ENCODE results near the gene LIMCH1. TPM values are rescaled to one million over a fixed set of nuclear protein-coding genes. Genes with fewer than 3 reads are reported as not detected.

Gene LIMCH1
- total and polyA plus RNA-seq, 2 of the 8 experiments (the other 6 are each of a cell fraction or from before 2014, with no cell fraction given), result 2.7 to 3.0 TPM

GRCh38 chr4:41572956-41573355 is 35.0 kb downstream of the LIMCH1 start:
- H3K27me3 ChIP-seq (replicated peaks in 1 of 4; ENCODE audit: control insufficient read depth in 3 of 4, extremely low read depth in 1 of 4, insufficient read depth in 3 of 4, low read length in 3 of 4), result no peaks in the 10 kb centered on the region
- H3K23ac ChIP-seq (ENCODE audit: insufficient read length), result no peak overlapping the region
- H4K8ac ChIP-seq (ENCODE audit: extremely low read depth, insufficient read depth, low read length), result no peak overlapping the region
- H2BK15ac ChIP-seq (ENCODE audit: low read length), result no peak overlapping the region
- H3K14ac ChIP-seq (ENCODE audit: insufficient read length), result no peak overlapping the region
- H2BK120ac ChIP-seq (replicated peaks; ENCODE audit: low read depth, low read length), result no peak overlapping the region
- H3K4ac ChIP-seq (replicated peaks; ENCODE audit: insufficient read length, low read depth, low read length), result no peak overlapping the region
- no peaks in the 10 kb centered on the region for H3K79me2 ChIP-seq (ENCODE audit: control insufficient read depth in 1 of 2, insufficient read depth in 2 of 2, low read length in 2 of 2)
- no peak overlapping the region for H2BK5ac ChIP-seq (ENCODE audit: low read depth, low read length)
- FAIRE-seq (no peak), DNase-seq (ENCODE audit: low read depth in 1 of 2, low spot score in 2 of 2) (no peak)
- H2BK20ac ChIP-seq (ENCODE audit: low read length), result no peak overlapping the region
- no peaks in the 10 kb centered on the region for H4K20me1 ChIP-seq (replicated peaks in 1 of 2; ENCODE audit: control insufficient read depth in 1 of 2, insufficient read depth in 2 of 2, low read length in 2 of 2)
- no peak overlapping the region for H4K91ac ChIP-seq (replicated peaks; ENCODE audit: insufficient read length, low read length)
- no peak overlapping the region for H3K27ac ChIP-seq (ENCODE audit: low read depth, low read length)
- H4K5ac ChIP-seq (ENCODE audit: insufficient read length, low read depth, low read length), result no peak overlapping the region
- H2BK12ac ChIP-seq (ENCODE audit: low read depth, low read length), result no peak overlapping the region
- no peaks in the 10 kb centered on the region for H3K23me2 ChIP-seq (ENCODE audit: low read depth, low read length)
- ChIA-PET POLR2A (ENCODE audit: partially characterized antibody) (no interaction called here), CTCF (ENCODE audit: partially characterized antibody) (interaction anchor here (0.7 to 1.5 kb wide), 2 partner anchors 9 to 28 kb away, joined by 3 read pairs; no protein-coding TSS in a partner anchor)
- H3K4me1 ChIP-seq (replicated peaks in 1 of 4; ENCODE audit: control insufficient read depth in 3 of 4, insufficient read depth in 4 of 4, low read length in 3 of 4), result no peaks in the 10 kb centered on the region
- H2AFZ ChIP-seq (ENCODE audit: low read length), result no peak overlapping the region
- no peak overlapping the region for H3K56ac ChIP-seq (replicated peaks; ENCODE audit: insufficient read length, low read depth, low read length)
- no peaks in the 10 kb centered on the region; a peak in 1 of 4 replicates for H3K9me3 ChIP-seq (ENCODE audit: insufficient read depth in 2 of 2, low read depth in 1 of 2, low read length in 1 of 2)
- WGBS, 2 experiments (ENCODE audit: extremely low coverage in 1 of 2, insufficient coverage in 1 of 2, insufficient read length in 1 of 2, insufficient replicate concordance in 2 of 2, low coverage in 1 of 2, low lambda C conversion rate in 2 of 2, missing lambda C conversion rate in 1 of 2), result 91% methylated on average over 2 of the region's 2 CpGs; no CpG with 5 or more reads in 1 of the 2 experiments
- no peak overlapping the region for H3K9ac ChIP-seq (replicated peaks in 1 of 4; ENCODE audit: extremely low read depth in 1 of 4, low read depth in 3 of 4, low read length in 3 of 4)
- no peak overlapping the region for H3K18ac ChIP-seq (ENCODE audit: extremely low read depth, low read length)
- H2AK5ac ChIP-seq (ENCODE audit: low read depth, low read length), result no peak overlapping the region
- no peak overlapping the region for H3K4me3 ChIP-seq (ENCODE audit: extremely low read depth in 1 of 4, insufficient read depth in 2 of 4, low read depth in 3 of 4, low read length in 4 of 4)
- no peaks in the 10 kb centered on the region for H3K36me3 ChIP-seq (ENCODE audit: control insufficient read depth in 2 of 4, insufficient read depth in 4 of 4, low read length in 3 of 4)
- H3K4me2 ChIP-seq (ENCODE audit: insufficient read depth in 1 of 2, low read depth in 2 of 2, low read length in 2 of 2), result no peak overlapping the region
- no peaks in the 10 kb centered on the region for H3K79me1 ChIP-seq (ENCODE audit: low read depth, low read length)
- TF ChIP-seq NANOG (IDR thresholded peaks at IDR 0.05; ENCODE audit: insufficient read depth, low read depth, low read length, poor library complexity, severe bottlenecking), result no peak
- no peak for TF ChIP-seq CBX8 (IDR thresholded peaks at IDR 0.05; ENCODE audit: borderline replicate concordance, low read depth, low read length)
- TF ChIP-seq, protein P1, sequence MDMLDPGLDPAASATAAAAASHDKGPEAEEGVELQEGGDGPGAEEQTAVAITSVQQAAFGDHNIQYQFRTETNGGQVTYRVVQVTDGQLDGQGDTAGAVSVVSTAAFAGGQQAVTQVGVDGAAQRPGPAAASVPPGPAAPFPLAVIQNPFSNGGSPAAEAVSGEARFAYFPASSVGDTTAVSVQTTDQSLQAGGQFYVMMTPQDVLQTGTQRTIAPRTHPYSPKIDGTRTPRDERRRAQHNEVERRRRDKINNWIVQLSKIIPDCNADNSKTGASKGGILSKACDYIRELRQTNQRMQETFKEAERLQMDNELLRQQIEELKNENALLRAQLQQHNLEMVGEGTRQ (IDR thresholded peaks at IDR 0.05; ENCODE audit: low read length), result no peak
- TF ChIP-seq POU5F1 (IDR thresholded peaks at IDR 0.05; ENCODE audit: low read depth, low read length), result no peak
- no peak for TF ChIP-seq SP2 (IDR thresholded peaks at IDR 0.05; ENCODE audit: low read length)
- TF ChIP-seq KDM5A (IDR thresholded peaks at IDR 0.05; ENCODE audit: low read length), result no peak
- TF ChIP-seq ASH2L (IDR thresholded peaks at IDR 0.05; ENCODE audit: low read length), result no peak
- no peak for TF ChIP-seq HDAC6 (IDR thresholded peaks at IDR 0.05; ENCODE audit: low read depth, low read length)
- no peak for TF ChIP-seq SP4 (IDR thresholded peaks at IDR 0.05; ENCODE audit: low read length)
- TF ChIP-seq NRF1 (IDR thresholded peaks at IDR 0.05; ENCODE audit: low read depth, low read length), result no peak
- TF ChIP-seq CEBPB (IDR thresholded peaks at IDR 0.05; ENCODE audit: low read depth, low read length), result no peak
- TF ChIP-seq KDM1A (IDR thresholded peaks at IDR 0.05; ENCODE audit: borderline replicate concordance, low read length), result no peak
- TF ChIP-seq RFX5 (IDR thresholded peaks at IDR 0.05; ENCODE audit: borderline replicate concordance, low read depth, low read length), result no peak
- no peak for TF ChIP-seq KDM4A (IDR thresholded peaks at IDR 0.05; ENCODE audit: low read depth, low read length, severe bottlenecking)
